Measurements from ENCODE around the gene GREM2. TPM values are rescaled to one million over a fixed set of nuclear protein-coding genes. Genes with fewer than 3 reads are reported as not detected.

The GREM2 gene
- total and polyA plus RNA-seq, 10 of the 15 experiments (the other 5 are each of a cell fraction or from before 2014, with no cell fraction given), result not detected

- WGBS (ENCODE audit: insufficient coverage, insufficient replicate concordance, low lambda C conversion rate, missing lambda C conversion rate), result 35% methylated on average over 19 of the region's 19 CpGs
- in situ Hi-C loops (cut with MboI) (no loop called here), intact Hi-C loops (cut with micrococcal nuclease; ENCODE audit: unreplicated experiment) (no loop called here)
- Histone ChIP-seq H4K20me1 (ENCODE audit: control insufficient read depth, insufficient read depth) (no peaks in the 10 kb centered on the region), H3K9ac (ENCODE audit: control insufficient read depth, insufficient read depth, low read length) (no peak overlapping the region), H3K9me3 (replicated peaks; ENCODE audit: control insufficient read depth, insufficient read depth, low read length) (no peaks in the 10 kb centered on the region; the same call in 2 of the 3 replicates), H3K79me2 (ENCODE audit: control insufficient read depth, insufficient read depth, low read length) (no peaks in the 10 kb centered on the region), H3K4me3 (no peak overlapping the region), H2AFZ (ENCODE audit: control insufficient read depth, low read depth, low read length) (no peak overlapping the region), H3K27ac (ENCODE audit: control insufficient read depth, insufficient read depth) (no peak overlapping the region), H3K4me2 (ENCODE audit: control insufficient read depth, insufficient read depth) (no peak overlapping the region), H3K27me3 (replicated peaks in 1 of 2; ENCODE audit: control insufficient read depth in 2 of 2, insufficient read depth in 2 of 2, low read length in 1 of 2) (no peaks in the 10 kb centered on the region), H3K36me3 (ENCODE audit: control insufficient read depth in 2 of 2, insufficient read depth in 2 of 2, low read length in 1 of 2) (no peaks in the 10 kb centered on the region), H3K4me1 (ENCODE audit: control insufficient read depth, insufficient read depth, low read length) (no peaks in the 10 kb centered on the region)
- ATAC-seq (no peak), FAIRE-seq (no peak), DNase-seq (ENCODE audit: low read depth, low spot score) (no peak)
- TF ChIP-seq NR2C1 (IDR thresholded peaks at IDR 0.05) (no peak), PML (IDR thresholded peaks at IDR 0.05; ENCODE audit: low read length) (no peak), CHD4 (IDR thresholded peaks at IDR 0.05) (no peak), ZNF207 (IDR thresholded peaks at IDR 0.05; ENCODE audit: borderline replicate concordance) (no peak), CEBPB (IDR thresholded peaks at IDR 0.05; ENCODE audit: borderline replicate concordance in 1 of 2, low read depth in 2 of 2, low read length in 2 of 2) (no peak)
- RAD21 ChIA-PET (ENCODE audit: unreplicated experiment), result no interaction called here
- BruUV-seq (replicated peaks), result no TSS peak
- POLR2A ChIA-PET, result no interaction called here
- SMC1A ChIA-PET (ENCODE audit: uncharacterized antibody, unreplicated experiment), result interaction anchor here (1.5 kb wide), 1 partner anchor 165 kb away, joined by 5 read pairs; no protein-coding TSS in a partner anchor
- CTCF ChIA-PET, result no interaction called here
Observed at GRCh38 chr1:240619906-240620621, 8.1 kb upstream of the GREM2 start.

DNA sequence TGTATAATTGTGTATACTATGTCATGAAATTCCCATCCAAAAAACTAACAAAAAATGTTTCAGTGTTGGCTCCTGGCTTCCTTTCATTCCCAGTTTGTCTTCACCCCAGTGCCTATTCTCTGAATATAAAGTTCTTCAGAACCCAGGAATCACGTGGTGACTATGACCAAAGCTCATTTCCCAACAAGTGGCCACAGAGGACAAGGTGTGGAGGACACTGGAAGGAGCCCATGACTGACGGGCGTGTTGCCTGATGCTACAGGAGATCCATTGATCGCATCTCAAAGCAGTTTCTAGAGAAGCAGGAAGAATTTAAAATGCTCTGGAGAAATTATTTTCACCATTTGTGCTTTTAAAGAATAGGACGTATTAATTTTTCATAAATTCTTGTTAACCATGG, 7.4 kb upstream of the GREM2 start:
- ATAC-seq (no peak), FAIRE-seq (no peak), DNase-seq (ENCODE audit: low read depth, low spot score) (no peak)
- Histone ChIP-seq H2AFZ (ENCODE audit: control insufficient read depth, low read depth, low read length) (no peak overlapping the region), H3K79me2 (ENCODE audit: control insufficient read depth, insufficient read depth, low read length) (no peaks in the 10 kb centered on the region), H3K4me3 (no peak overlapping the region), H3K27ac (ENCODE audit: control insufficient read depth, insufficient read depth) (no peak overlapping the region), H3K4me2 (ENCODE audit: control insufficient read depth, insufficient read depth) (no peak overlapping the region), H3K36me3 (ENCODE audit: control insufficient read depth in 2 of 2, insufficient read depth in 2 of 2, low read length in 1 of 2) (no peaks in the 10 kb centered on the region), H3K9ac (ENCODE audit: control insufficient read depth, insufficient read depth, low read length) (no peak overlapping the region), H4K20me1 (ENCODE audit: control insufficient read depth, insufficient read depth) (no peaks in the 10 kb centered on the region), H3K9me3 (replicated peaks; ENCODE audit: control insufficient read depth, insufficient read depth, low read length) (no peaks in the 10 kb centered on the region; the same call in 2 of the 3 replicates), H3K27me3 (replicated peaks in 1 of 2; ENCODE audit: control insufficient read depth in 2 of 2, insufficient read depth in 2 of 2, low read length in 1 of 2) (no peaks in the 10 kb centered on the region), H3K4me1 (ENCODE audit: control insufficient read depth, insufficient read depth, low read length) (no peaks in the 10 kb centered on the region)
- CTCF ChIA-PET, result no interaction called here
- POLR2A ChIA-PET, result no interaction called here
- BruUV-seq (replicated peaks), result no TSS peak
- SMC1A ChIA-PET (ENCODE audit: uncharacterized antibody, unreplicated experiment), result interaction anchor here (1.5 kb wide), 1 partner anchor 164 kb away, joined by 5 read pairs; no protein-coding TSS in a partner anchor
- in situ Hi-C loops (cut with MboI), result no loop called here
- RAD21 ChIA-PET (ENCODE audit: unreplicated experiment), result no interaction called here
- 53% methylated on average over 5 of the region's 5 CpGs for WGBS (ENCODE audit: insufficient coverage, insufficient replicate concordance, low lambda C conversion rate, missing lambda C conversion rate)
- intact Hi-C loops (cut with micrococcal nuclease; ENCODE audit: unreplicated experiment), result no loop called here
- TF ChIP-seq RAD21 (IDR thresholded peaks at IDR 0.05; ENCODE audit: insufficient read depth, low read depth, low read length) (no peak), EGR1 (IDR thresholded peaks at IDR 0.05; ENCODE audit: borderline replicate concordance in 1 of 2, low read depth in 2 of 2, low read length in 2 of 2) (no peak), ZNF274 (IDR thresholded peaks at IDR 0.05; ENCODE audit: insufficient read depth, insufficient read length) (no peak), GABPA (IDR thresholded peaks at IDR 0.05; ENCODE audit: low read depth) (no peak), RUNX3 (IDR thresholded peaks at IDR 0.05; ENCODE audit: low read length) (no peak), E2F4 (IDR thresholded peaks at IDR 0.05; ENCODE audit: low read depth, low read length) (no peak), MTA3 (IDR thresholded peaks at IDR 0.05; ENCODE audit: borderline replicate concordance, low read length) (no peak), PAX8 (IDR thresholded peaks at IDR 0.05) (no peak)
- TF ChIP-seq, protein P1, sequence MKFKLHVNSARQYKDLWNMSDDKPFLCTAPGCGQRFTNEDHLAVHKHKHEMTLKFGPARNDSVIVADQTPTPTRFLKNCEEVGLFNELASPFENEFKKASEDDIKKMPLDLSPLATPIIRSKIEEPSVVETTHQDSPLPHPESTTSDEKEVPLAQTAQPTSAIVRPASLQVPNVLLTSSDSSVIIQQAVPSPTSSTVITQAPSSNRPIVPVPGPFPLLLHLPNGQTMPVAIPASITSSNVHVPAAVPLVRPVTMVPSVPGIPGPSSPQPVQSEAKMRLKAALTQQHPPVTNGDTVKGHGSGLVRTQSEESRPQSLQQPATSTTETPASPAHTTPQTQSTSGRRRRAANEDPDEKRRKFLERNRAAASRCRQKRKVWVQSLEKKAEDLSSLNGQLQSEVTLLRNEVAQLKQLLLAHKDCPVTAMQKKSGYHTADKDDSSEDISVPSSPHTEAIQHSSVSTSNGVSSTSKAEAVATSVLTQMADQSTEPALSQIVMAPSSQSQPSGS (IDR thresholded peaks at IDR 0.05; ENCODE audit: low read length), result no peak

All from GM12878 (cell line).